HG03045 (cell line): ENCODE data around the gene RFC2.

Source experiments
- ATAC-seq: cut with Tn5 transposase; IDR thresholded peaks from one replicate; pipeline ENCODE4 v1.9.1; 2021; ENCODE audit warnings: mild to moderate bottlenecking, moderate library complexity; ENCODE audit not compliant: unreplicated experiment

The RFC2 gene

GRCh38 chr7:74254129-74254857 is at the start of gene RFC2:
TSS of gene RFC2 (minus strand) at chr7:74254399. CDS start at chr7:74254383, 16 bp downstream.
- ATAC-seq: peak; percentile 90

- no peak for ATAC-seq
Measured at GRCh38 chr7:74302745-74303221, 48.6 kb upstream of the RFC2 start.

GRCh38 chr7:74300926-74301325 is 46.7 kb upstream of the RFC2 start:
- no peak for ATAC-seq

- ATAC-seq: no peak
Measured at GRCh38 chr7:74299401-74299800, 45.2 kb upstream of the RFC2 start.

- ATAC-seq: no peak
Measured at GRCh38 chr7:74297516-74298233, 43.5 kb upstream of the RFC2 start.

GRCh38 chr7:74294191-74294998 is 40.2 kb upstream of the RFC2 start:
- no peak for ATAC-seq

GRCh38 chr7:74293577-74293908 is 39.3 kb upstream of the RFC2 start:
- no peak for ATAC-seq

GRCh38 chr7:74292757-74293576 is 38.8 kb upstream of the RFC2 start:
- ATAC-seq: no peak

GRCh38 chr7:74291535-74291934 is 37.3 kb upstream of the RFC2 start:
- ATAC-seq: no peak

GRCh38 chr7:74290981-74291441 is 36.8 kb upstream of the RFC2 start:
- ATAC-seq: no peak

GRCh38 chr7:74290553-74290950 is 36.4 kb upstream of the RFC2 start:
- no peak for ATAC-seq

- ATAC-seq: peak; percentile 5
Measured at GRCh38 chr7:74289659-74290552, 35.7 kb upstream of the RFC2 start.

GRCh38 chr7:74289018-74289658 is 34.9 kb upstream of the RFC2 start, which contains the start of gene CLIP2:
TSS of gene CLIP2 (plus strand) at chr7:74289407. CDS start at chr7:74317547, 28,140 bp downstream.
- peak; percentile 55 for ATAC-seq

GRCh38 chr7:74288034-74288881 is 34.1 kb upstream of the RFC2 start:
- no peak for ATAC-seq

- no peak for ATAC-seq
Measured at GRCh38 chr7:74287303-74288033, 33.3 kb upstream of the RFC2 start.

GRCh38 chr7:74286131-74286530 is 31.9 kb upstream of the RFC2 start:
- ATAC-seq: no peak

- peak; percentile 32 for ATAC-seq
Measured at GRCh38 chr7:74284781-74285259, 30.6 kb upstream of the RFC2 start.
